ENCODE measurements around the gene METTL26. TPM values are rescaled to one million over a fixed set of nuclear protein-coding genes. Genes with fewer than 3 reads are reported as not detected.

METTL26 gene
- polyA plus RNA-seq, 3 donors, result 57.1 to 80.9 (median 70.4) TPM

GRCh38 chr16:609984-610383 is 26.1 kb downstream of the METTL26 start:
- Mint-ChIP-seq H3K4me3 (no peak overlapping the region), H3K36me3 (peaks cover 21 to 35% of the 10 kb centered on the region in 2 donors), H3K4me1 (peaks cover 6% of the 10 kb centered on the region), H3K27ac (peak overlapping the region in 2 of 7 donors; percentile 9 to 37), H3K27me3 (ENCODE audit: low read depth in 3 of 3) (peaks cover 0 to 2% (median 0%) of the 10 kb centered on the region in 3 donors), H3K9me3 (peaks cover 0 to 19% (median 3%) of the 10 kb centered on the region in 7 donors)
- no peak overlapping the region for H3K4me2 ChIP-seq (replicated peaks; ENCODE audit: extremely low read depth, low read length, poor library complexity, severe bottlenecking)
- peaks cover 78% of the 10 kb centered on the region for H3K79me2 ChIP-seq (ENCODE audit: insufficient read depth, low read length)
- no peak for DNase-seq
- intact Hi-C loops (cut with micrococcal nuclease), result loop anchor here (2.0 to 5.0 kb wide), 2 partner anchors 31 to 33 kb away; no protein-coding TSS in a partner anchor
- peaks cover 80% of the 10 kb centered on the region for H4K20me1 ChIP-seq (ENCODE audit: insufficient read depth, low read length)
- H3K9me3 ChIP-seq (replicated peaks in 1 of 2; ENCODE audit: control insufficient read depth in 1 of 2, insufficient read depth in 1 of 2, low read length in 2 of 2), result peaks cover 0 to 5% of the 10 kb centered on the region in 2 donors
- no peak for TF ChIP-seq CTCF (IDR thresholded peaks at IDR 0.05)
- no peak overlapping the region for H2AFZ ChIP-seq (ENCODE audit: insufficient read depth, low read depth, low read length, poor library complexity, severe bottlenecking)
- no peaks in the 10 kb centered on the region for H3K4me1 ChIP-seq (ENCODE audit: control insufficient read depth in 1 of 2, insufficient read depth in 2 of 2, low read length in 2 of 2)
- 95% methylated on average over 13 of the region's 14 CpGs for WGBS (ENCODE audit: insufficient coverage)
- peaks cover 7 to 14% of the 10 kb centered on the region in 2 donors for H3K36me3 ChIP-seq (replicated peaks in 1 of 2; ENCODE audit: control insufficient read depth in 1 of 2, insufficient read depth in 2 of 2, low read length in 2 of 2)
- no peak overlapping the region for H3K9ac ChIP-seq (ENCODE audit: insufficient read depth, low read length, poor library complexity, severe bottlenecking)
- H3K4me3 ChIP-seq (replicated peaks in 1 of 3; ENCODE audit: low read depth in 2 of 3, low read length in 3 of 3), result no peak overlapping the region
- H3K27ac ChIP-seq (ENCODE audit: low read depth in 1 of 2, low read length in 2 of 2), result no peak overlapping the region
- no peaks in the 10 kb centered on the region for H3K27me3 ChIP-seq (ENCODE audit: control insufficient read depth in 2 of 2, insufficient read depth in 2 of 2, low read length in 2 of 2)

GRCh38 chr16:609316-609715 is 26.8 kb downstream of the METTL26 start:
- Histone ChIP-seq H4K20me1 (ENCODE audit: insufficient read depth, low read length) (peaks cover 81% of the 10 kb centered on the region), H3K27ac (ENCODE audit: low read depth in 1 of 2, low read length in 2 of 2) (no peak overlapping the region), H3K4me1 (ENCODE audit: control insufficient read depth in 1 of 2, insufficient read depth in 2 of 2, low read length in 2 of 2) (no peaks in the 10 kb centered on the region), H3K4me2 (replicated peaks; ENCODE audit: extremely low read depth, low read length, poor library complexity, severe bottlenecking) (no peak overlapping the region), H3K9ac (ENCODE audit: insufficient read depth, low read length, poor library complexity, severe bottlenecking) (no peak overlapping the region), H3K79me2 (ENCODE audit: insufficient read depth, low read length) (peaks cover 78% of the 10 kb centered on the region), H2AFZ (ENCODE audit: insufficient read depth, low read depth, low read length, poor library complexity, severe bottlenecking) (no peak overlapping the region), H3K9me3 (replicated peaks in 1 of 2; ENCODE audit: control insufficient read depth in 1 of 2, insufficient read depth in 1 of 2, low read length in 2 of 2) (peaks cover 0 to 9% of the 10 kb centered on the region in 2 donors), H3K36me3 (replicated peaks in 1 of 2; ENCODE audit: control insufficient read depth in 1 of 2, insufficient read depth in 2 of 2, low read length in 2 of 2) (peaks cover 7 to 10% of the 10 kb centered on the region in 2 donors), H3K4me3 (replicated peaks in 1 of 3; ENCODE audit: low read depth in 2 of 3, low read length in 3 of 3) (no peak overlapping the region), H3K27me3 (ENCODE audit: control insufficient read depth in 2 of 2, insufficient read depth in 2 of 2, low read length in 2 of 2) (no peaks in the 10 kb centered on the region)
- whole genome bisulfite sequencing (ENCODE audit: insufficient coverage), result 96% methylated on average over 8 of the region's 13 CpGs
- Mint-ChIP-seq H3K36me3 (peaks cover 16 to 33% of the 10 kb centered on the region in 2 donors), H3K4me3 (no peak overlapping the region), H3K27me3 (ENCODE audit: low read depth in 3 of 3) (peaks cover 0 to 2% (median 0%) of the 10 kb centered on the region in 3 donors), H3K4me1 (peaks cover 6% of the 10 kb centered on the region), H3K9me3 (peaks cover 0 to 24% (median 9%) of the 10 kb centered on the region in 7 donors), H3K27ac (peak overlapping the region in 1 of 7 donors; percentile 63)
- no peak for DNase-seq
- intact Hi-C loops (cut with micrococcal nuclease), result no loop called here
- no peak for TF ChIP-seq CTCF (IDR thresholded peaks at IDR 0.05)

Measured in CD14-positive monocyte (primary cell).